Liver (tissue), 3 donors: ENCODE data around the gene KYAT1.
"Not testable (repeated sequence)": the region's sequence is repeated elsewhere in the genome, so short reads cannot be mapped to it uniquely, and the experiment has no call there.

Experiments
- CTCF ChIP-seq: fragments of 150-350 bp; IDR thresholded peaks from 2 replicates; pipeline ENCODE4 v1.5.1; 2017; ENCODE audit warnings: improper control_type of control experiment, low read depth, low read length; ENCODE audit not compliant: missing input control
- FOXA1 ChIP-seq: IDR thresholded peaks from 2 replicates; pipeline ENCODE4 v1.6.1; 2016; ENCODE audit warnings: antibody characterized with exemption
- FOXA2 ChIP-seq: IDR thresholded peaks from 2 replicates; pipeline ENCODE4 v1.6.1; 2016; ENCODE audit warnings: antibody characterized with exemption
- MAX ChIP-seq: IDR thresholded peaks from 2 replicates; pipeline ENCODE4 v1.6.1; 2016; ENCODE audit warnings: antibody characterized with exemption
- RAD21 ChIP-seq, 2 donors: IDR thresholded peaks; 2 replicates each; pipeline ENCODE4 v1.6.1; 2016; ENCODE audit warnings: antibody characterized with exemption in 2 of 2, mild to moderate bottlenecking in 2 of 2
- REST ChIP-seq: IDR thresholded peaks from 2 replicates; pipeline ENCODE4 v1.6.1; 2016; ENCODE audit warnings: antibody characterized with exemption, mild to moderate bottlenecking
- SP1 ChIP-seq: IDR thresholded peaks from 2 replicates; pipeline ENCODE4 v1.6.1; 2018; ENCODE audit warnings: antibody characterized with exemption, mild to moderate bottlenecking
- TAF1 ChIP-seq: conservative IDR thresholded peaks from 2 replicates; pipeline ENCODE4 v1.6.1; 2016; ENCODE audit warnings: antibody characterized with exemption, mild to moderate bottlenecking
- YY1 ChIP-seq: IDR thresholded peaks from 2 replicates; pipeline ENCODE4 v1.6.1; 2016; ENCODE audit warnings: antibody characterized with exemption, mild to moderate bottlenecking
- ZBTB33 ChIP-seq: IDR thresholded peaks from 2 replicates; pipeline ENCODE4 v1.6.1; 2016; ENCODE audit warnings: antibody characterized with exemption
- donor health status: healthy.
- donor health status: healthy.

- TF ChIP-seq CTCF; REST; TAF1; FOXA2; MAX; ZBTB33; SP1; RAD21 (IDR thresholded peaks at IDR 0.05); FOXA1; YY1: not testable (repeated sequence)
These were observed 29.1 kb downstream of the KYAT1 start for GRCh38 chr9:128852646-128853045.
